HEK293T (cell line): ENCODE data around the gene ATP5F1A.
"Not testable (repeated sequence)": the region's sequence is repeated elsewhere in the genome, so short reads cannot be mapped to it uniquely, and the experiment has no call there.

Source experiments
- CTCF ChIA-PET: fragments of 350-600 bp; formaldehyde crosslinking; extraction: SDS; loops from one replicate; lab custom pipeline; 2021; ENCODE audit warnings: antibody characterized with exemption, inconsistent platforms; lab: Yijun Ruan, JAX
- POLR2A ChIA-PET: fragments of 350-600 bp; formaldehyde crosslinking; extraction: SDS; loops from one replicate; lab custom pipeline; 2020; ENCODE audit warnings: antibody characterized with exemption, inconsistent platforms; lab: Yijun Ruan, JAX
- DNase-seq: peaks from one replicate; pipeline ENCODE4 v3.0.0; 2012; ENCODE audit warnings: mixed read lengths; ENCODE audit errors: extremely low spot score
- ARNT ChIP-seq: fragments of 450-650 bp; IDR thresholded peaks from 2 replicates; pipeline ENCODE4 v1.6.1; 2017; ENCODE audit warnings: mild to moderate bottlenecking
- BHLHE40 ChIP-seq: fragments of 450-650 bp; IDR thresholded peaks from 2 replicates; pipeline ENCODE4 v1.6.1; 2016; ENCODE audit warnings: mild to moderate bottlenecking, moderate library complexity, borderline replicate concordance
- CTBP1 ChIP-seq: fragments of 450-650 bp; IDR thresholded peaks from 2 replicates; pipeline ENCODE4 v1.6.1; 2016; ENCODE audit warnings: borderline replicate concordance
- ELF4 ChIP-seq: fragments of 450-650 bp; IDR thresholded peaks from 2 replicates; pipeline ENCODE4 v1.6.1; 2017; ENCODE audit warnings: antibody characterized with exemption
- FOXA1 ChIP-seq: fragments of 450-650 bp; IDR thresholded peaks from 2 replicates; pipeline ENCODE4 v1.6.1; 2016; ENCODE audit warnings: mild to moderate bottlenecking
- FOXK2 ChIP-seq: fragments of 450-650 bp; IDR thresholded peaks from 2 replicates; pipeline ENCODE4 v1.6.1; 2016; ENCODE audit warnings: mild to moderate bottlenecking
- FOXM1 ChIP-seq: fragments of 450-650 bp; IDR thresholded peaks from 2 replicates; pipeline ENCODE4 v1.6.1; 2017; ENCODE audit warnings: mild to moderate bottlenecking, borderline replicate concordance
- HDGF ChIP-seq: fragments of 450-650 bp; IDR thresholded peaks from 2 replicates; pipeline ENCODE4 v1.6.1; 2017; ENCODE audit warnings: antibody characterized with exemption, borderline replicate concordance
- L3MBTL2 ChIP-seq: fragments of 450-650 bp; conservative IDR thresholded peaks from 2 replicates; pipeline ENCODE4 v1.6.1; 2016; ENCODE audit warnings: mild to moderate bottlenecking
- LEF1 ChIP-seq: fragments of 450-650 bp; IDR thresholded peaks from 2 replicates; pipeline ENCODE4 v1.6.1; 2017; ENCODE audit warnings: mild to moderate bottlenecking, borderline replicate concordance
- NFRKB ChIP-seq: fragments of 450-650 bp; IDR thresholded peaks from 2 replicates; pipeline ENCODE4 v1.6.1; 2016; ENCODE audit warnings: mild to moderate bottlenecking, moderate library complexity
- SP1 ChIP-seq: fragments of 450-650 bp; IDR thresholded peaks from 2 replicates; pipeline ENCODE4 v1.6.1; 2017
- SUZ12 ChIP-seq: fragments of 450-650 bp; IDR thresholded peaks from 2 replicates; pipeline ENCODE4 v1.6.1; 2016; ENCODE audit warnings: mild to moderate bottlenecking
- TARDBP ChIP-seq: fragments of 450-650 bp; IDR thresholded peaks from 2 replicates; pipeline ENCODE4 v1.6.1; 2016
- ZNF384 ChIP-seq: fragments of 450-650 bp; IDR thresholded peaks from 2 replicates; pipeline ENCODE4 v1.6.1; 2016
- TF ChIP-seq, protein P1 (sequence below): fragments of 450-650 bp; IDR thresholded peaks from 2 replicates; pipeline ENCODE4 v1.6.1; 2016

The ATP5F1A gene

DNA sequence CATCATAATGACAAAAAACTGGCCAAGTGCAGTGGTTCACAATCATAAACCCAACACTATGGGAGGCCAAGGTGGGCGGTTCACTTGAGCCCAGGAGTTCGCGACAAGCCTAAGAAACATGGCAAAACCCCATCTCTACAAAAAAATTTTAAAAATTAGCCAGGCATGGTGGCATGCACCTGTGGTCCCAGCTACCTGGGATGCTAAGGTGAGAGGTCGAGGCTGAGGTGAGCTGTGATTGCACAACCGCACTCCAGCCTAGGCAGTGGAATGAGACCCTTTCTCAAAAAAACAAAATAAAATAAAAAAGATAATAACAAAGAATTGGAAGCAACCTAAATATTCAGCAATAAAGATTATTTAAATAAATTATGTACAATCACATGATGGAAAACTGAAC is 47.8 kb downstream of the ATP5F1A start:
- ChIA-PET POLR2A (no interaction called here), CTCF (no interaction called here)
- no peak for DNase-seq
- TF ChIP-seq NFRKB (no peak), FOXK2 (no peak), ELF4 (no peak), LEF1 (no peak), HDGF (no peak), L3MBTL2 (no peak), BHLHE40 (no peak), ZNF384 (no peak)

GRCh38 chr18:46048641-46049040 is 49.5 kb downstream of the ATP5F1A start:
- CTCF ChIA-PET, result no interaction called here
- TF ChIP-seq HDGF, result no peak
- TF ChIP-seq SP1, result no peak
- TF ChIP-seq FOXA1, result no peak
- TF ChIP-seq ELF4, result no peak
- no peak for TF ChIP-seq ARNT
- no peak for TF ChIP-seq L3MBTL2
- no peak for TF ChIP-seq CTBP1
- TF ChIP-seq TARDBP, result no peak
- TF ChIP-seq NFRKB, result no peak
- TF ChIP-seq SUZ12, result no peak
- TF ChIP-seq LEF1, result no peak
- TF ChIP-seq FOXK2, result no peak

GRCh38 chr18:46047369-46047768 is 50.7 kb downstream of the ATP5F1A start:
- CTCF ChIA-PET, DNase-seq, POLR2A ChIA-PET: not testable (repeated sequence)

More at GRCh38 chr18:46048641-46049040, 49.5 kb downstream of the ATP5F1A start:
- POLR2A ChIA-PET, result no interaction called here
- DNase-seq, result no peak

DNA sequence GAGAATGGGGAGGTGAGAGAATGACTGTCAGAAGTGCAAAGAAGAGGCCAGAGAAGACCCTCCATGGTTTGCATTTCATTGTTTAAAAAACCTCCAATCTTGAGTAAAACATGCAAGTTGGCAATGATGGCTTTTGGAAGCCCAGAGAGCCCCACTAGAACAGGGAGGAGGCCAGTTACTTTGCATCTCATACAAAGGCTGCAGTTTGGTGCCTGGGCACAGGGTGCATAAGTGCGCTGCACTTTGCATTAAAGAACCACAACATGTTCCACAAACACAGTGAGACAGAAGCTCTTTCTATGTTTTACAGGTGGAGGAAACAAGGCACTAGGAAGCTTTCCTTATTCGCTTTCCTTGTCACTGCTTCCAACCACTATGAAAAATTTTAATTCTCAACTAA is 51.4 kb downstream of the ATP5F1A start:
- TF ChIP-seq L3MBTL2, result no peak
- TF ChIP-seq SP1, result no peak
- TF ChIP-seq BHLHE40, result no peak
- no peak for TF ChIP-seq LEF1
- no peak for TF ChIP-seq TARDBP
- TF ChIP-seq NFRKB, result no peak
- no peak for TF ChIP-seq ELF4
- TF ChIP-seq, protein P1, sequence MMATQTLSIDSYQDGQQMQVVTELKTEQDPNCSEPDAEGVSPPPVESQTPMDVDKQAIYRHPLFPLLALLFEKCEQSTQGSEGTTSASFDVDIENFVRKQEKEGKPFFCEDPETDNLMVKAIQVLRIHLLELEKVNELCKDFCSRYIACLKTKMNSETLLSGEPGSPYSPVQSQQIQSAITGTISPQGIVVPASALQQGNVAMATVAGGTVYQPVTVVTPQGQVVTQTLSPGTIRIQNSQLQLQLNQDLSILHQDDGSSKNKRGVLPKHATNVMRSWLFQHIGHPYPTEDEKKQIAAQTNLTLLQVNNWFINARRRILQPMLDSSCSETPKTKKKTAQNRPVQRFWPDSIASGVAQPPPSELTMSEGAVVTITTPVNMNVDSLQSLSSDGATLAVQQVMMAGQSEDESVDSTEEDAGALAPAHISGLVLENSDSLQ, result no peak
- TF ChIP-seq ARNT, result no peak
- no peak for TF ChIP-seq HDGF
- no peak for TF ChIP-seq CTBP1
- no peak for TF ChIP-seq FOXA1
- no peak for TF ChIP-seq ZNF384
- TF ChIP-seq FOXM1, result no peak
- no peak for TF ChIP-seq SUZ12
- no peak for TF ChIP-seq FOXK2
- ChIA-PET POLR2A (no interaction called here), CTCF (no interaction called here)
- DNase-seq, result no peak

DNA sequence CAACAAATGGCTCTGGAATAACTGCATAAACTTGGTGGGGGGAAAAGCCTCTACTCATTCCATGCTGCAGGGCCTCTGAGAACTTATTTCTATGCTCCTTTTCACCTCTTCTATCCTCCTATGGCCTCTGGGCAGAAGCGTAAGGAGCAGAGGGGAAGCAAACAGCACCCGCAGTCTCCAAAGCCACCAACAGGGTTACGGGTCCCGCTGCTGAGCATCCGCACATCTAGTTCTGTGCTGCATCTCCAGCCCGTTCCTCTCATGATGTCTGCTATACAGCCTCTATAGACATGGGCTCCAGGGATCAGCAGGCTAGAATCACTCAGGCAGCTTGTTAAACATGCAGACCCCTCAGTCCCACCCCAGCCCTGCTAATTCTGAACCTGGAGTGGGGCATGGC is 52.0 kb downstream of the ATP5F1A start:
- CTCF ChIA-PET, result no interaction called here

DNA sequence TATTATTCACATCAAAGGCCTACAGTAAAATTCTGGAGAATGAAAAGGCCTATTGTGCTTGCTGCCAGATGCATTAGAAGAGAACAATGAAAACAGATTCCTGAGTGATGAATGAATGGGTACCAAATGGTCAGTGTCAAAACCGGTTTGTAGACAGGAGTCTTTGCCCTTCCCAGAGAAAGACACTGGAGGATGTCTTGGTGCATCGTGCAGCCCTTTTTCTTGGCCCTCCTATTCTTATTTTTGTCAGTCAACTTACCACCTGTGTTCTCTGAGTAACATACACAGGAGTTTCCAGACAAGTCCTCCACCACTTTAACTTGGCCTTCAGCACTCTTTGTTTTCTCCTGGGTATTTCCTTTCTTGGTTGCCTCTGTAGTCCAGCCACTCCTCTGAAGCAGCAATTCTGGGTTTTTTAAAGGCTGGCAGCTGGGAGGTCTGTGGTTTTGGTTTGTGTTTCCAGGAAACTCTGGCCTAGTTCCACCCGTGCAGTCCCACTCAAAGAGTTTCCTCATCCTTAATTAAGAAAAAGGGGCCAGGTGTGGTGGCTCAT is 55.4 kb downstream of the ATP5F1A start:
- TF ChIP-seq FOXM1, result no peak
- no peak for TF ChIP-seq L3MBTL2
- no peak for TF ChIP-seq ARNT
- TF ChIP-seq ZNF384, result no peak
- TF ChIP-seq LEF1, result no peak
- DNase-seq, result no peak
- ChIA-PET CTCF (no interaction called here), POLR2A (no interaction called here)

More for the DNA sequence above, 52.0 kb downstream of the ATP5F1A start:
- POLR2A ChIA-PET, result no interaction called here
- no peak for DNase-seq
- no peak for TF ChIP-seq ZNF384
- no peak for TF ChIP-seq SUZ12

- no peak for DNase-seq
- ChIA-PET CTCF (no interaction called here), POLR2A (no interaction called here)
- no peak for TF ChIP-seq ARNT
- TF ChIP-seq ZNF384, result no peak
- no peak for TF ChIP-seq SP1
- no peak for TF ChIP-seq L3MBTL2
- TF ChIP-seq, protein P1, result no peak
- TF ChIP-seq FOXK2, result no peak
- TF ChIP-seq CTBP1, result no peak
- no peak for TF ChIP-seq TARDBP
- no peak for TF ChIP-seq NFRKB
- no peak for TF ChIP-seq SUZ12
Measured at GRCh38 chr18:46040747-46041104, 57.4 kb downstream of the ATP5F1A start.

GRCh38 chr18:46040033-46040746 is 57.9 kb downstream of the ATP5F1A start:
- no peak for DNase-seq
- POLR2A ChIA-PET, result no interaction called here
- TF ChIP-seq ARNT, result no peak
- TF ChIP-seq TARDBP, result no peak
- TF ChIP-seq SP1, result no peak
- TF ChIP-seq NFRKB, result no peak
- TF ChIP-seq ELF4, result no peak
- TF ChIP-seq BHLHE40, result no peak
- TF ChIP-seq FOXK2, result no peak
- no peak for TF ChIP-seq FOXM1
- TF ChIP-seq L3MBTL2, result no peak
- CTCF ChIA-PET, result no interaction called here
